ENCODE results near the gene SETD1A. TPM values are rescaled to one million over a fixed set of nuclear protein-coding genes. Genes with fewer than 3 reads are reported as not detected.
A peak's percentile ranks its signal among the peaks of the same experiment; 100 is the strongest.

The SETD1A gene
- total RNA-seq, 2 donors from 2014 or later: 23.8 to 25.0 TPM

- Mint-ChIP-seq H3K4me3 (peak overlapping the region; percentile 90), H3K9me3 (no peaks in the 10 kb centered on the region), H3K4me1 (peaks cover 6% of the 10 kb centered on the region), H3K36me3 (ENCODE audit: low read depth) (peaks cover 8% of the 10 kb centered on the region), H3K27ac (no peak overlapping the region), H3K27me3 (ENCODE audit: insufficient read depth) (peaks cover 8% of the 10 kb centered on the region)
- DNase-seq: no peak
- H3K9me3 ChIP-seq (ENCODE audit: control insufficient read depth, low read length): no peaks in the 10 kb centered on the region
- WGBS, 2 experiments (ENCODE audit: insufficient coverage in 1 of 2, insufficient read length in 1 of 2): 78 to 81% methylated on average over 2 to 4 of the region's 4 CpGs
- H3K4me1 ChIP-seq (ENCODE audit: control insufficient read depth, insufficient read depth, low read length): no peaks in the 10 kb centered on the region
- H3K27ac ChIP-seq (ENCODE audit: low read depth, low read length): no peak overlapping the region
- no peak for TF ChIP-seq CTCF (conservative IDR thresholded peaks at IDR 0.05)
- H3K9ac ChIP-seq (ENCODE audit: extremely low read depth, low read length, poor library complexity, severe bottlenecking): no peak overlapping the region
- no peaks in the 10 kb centered on the region for H3K27me3 ChIP-seq (ENCODE audit: control insufficient read depth, insufficient read depth, low read length, poor library complexity, severe bottlenecking)
- H3K36me3 ChIP-seq (ENCODE audit: control insufficient read depth, insufficient read depth, low read length): peaks cover 6% of the 10 kb centered on the region
- no peak overlapping the region for H3K4me3 ChIP-seq (ENCODE audit: low read length)
These were observed 73.7 kb downstream of the SETD1A start for GRCh38 chr16:31031276-31031675.

DNA sequence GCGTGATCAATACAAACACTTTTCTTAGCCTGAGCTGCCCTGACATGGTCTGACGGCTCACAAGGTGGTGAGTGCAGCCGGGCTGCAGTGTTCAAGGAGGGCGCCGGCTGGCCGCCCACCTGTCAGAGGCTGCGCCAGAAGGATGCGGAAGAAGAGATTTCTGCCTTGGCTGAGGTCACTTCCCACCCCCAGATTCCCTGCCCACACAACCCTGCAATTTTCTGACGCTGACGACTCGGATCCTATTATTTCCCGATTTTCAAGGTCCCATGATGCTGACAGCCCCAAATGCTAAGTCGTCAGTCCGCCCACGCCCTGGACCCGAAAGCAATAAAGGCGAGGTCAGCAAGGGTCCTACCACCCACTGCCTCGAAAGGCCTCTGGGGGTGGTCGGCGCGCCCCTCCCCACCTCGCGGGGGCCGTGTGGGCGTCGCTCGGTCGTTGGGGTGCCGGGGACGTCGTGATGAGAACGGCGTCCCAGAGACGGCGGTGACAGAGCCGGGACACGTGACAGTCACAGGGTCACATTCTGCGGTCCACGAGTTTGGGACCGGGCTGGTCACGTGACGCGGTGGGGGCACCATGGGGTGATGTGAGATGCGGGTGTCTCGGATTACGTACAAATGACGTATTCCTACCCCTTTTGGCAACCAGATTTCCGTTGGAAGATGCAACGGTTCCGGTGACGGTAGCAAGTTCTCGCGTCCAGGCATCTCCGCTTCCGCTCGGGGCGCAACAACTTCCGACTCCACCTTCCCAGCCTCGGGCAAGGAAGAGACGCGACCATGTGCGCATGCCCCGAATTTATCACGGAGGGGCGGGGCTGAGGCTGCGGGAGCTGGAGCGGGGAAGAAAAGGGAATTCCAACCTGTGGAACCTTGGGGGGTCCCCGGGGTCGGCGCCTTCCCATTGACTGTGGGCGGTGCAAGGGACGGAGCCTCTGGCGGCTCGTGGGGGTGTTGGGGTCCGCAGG, 75.5 kb downstream of the SETD1A start, which contains the start of gene STX4:
STX4 (plus strand) TSS at position 823 of the 973 bp plus-strand sequence. CDS start 248 bp downstream, outside the sequence.
- H3K27me3 ChIP-seq (ENCODE audit: control insufficient read depth, insufficient read depth, low read length, poor library complexity, severe bottlenecking): no peaks in the 10 kb centered on the region
- peak; percentile 98 for DNase-seq
- Mint-ChIP-seq H3K27ac (peak within 1 kb of the TSS; percentile 80), H3K4me1 (peaks cover 6% of the 10 kb centered on the region), H3K36me3 (ENCODE audit: low read depth) (peaks cover 12% of the 10 kb centered on the region), H3K4me3 (peak within 1 kb of the TSS; percentile 90), H3K9me3 (no peaks in the 10 kb centered on the region), H3K27me3 (ENCODE audit: insufficient read depth) (peaks cover 8% of the 10 kb centered on the region)
- 2 to 4% methylated on average over 20 to 75 of the region's 75 CpGs for WGBS, 2 experiments (ENCODE audit: insufficient coverage in 1 of 2, insufficient read length in 1 of 2)
- peaks cover 6% of the 10 kb centered on the region for H3K36me3 ChIP-seq (ENCODE audit: control insufficient read depth, insufficient read depth, low read length)
- peak; percentile 12 for TF ChIP-seq CTCF (conservative IDR thresholded peaks at IDR 0.05)
- no peaks in the 10 kb centered on the region for H3K9me3 ChIP-seq (ENCODE audit: control insufficient read depth, low read length)
- H3K4me3 ChIP-seq (ENCODE audit: low read length): peak within 1 kb of the TSS; percentile 98
- peak within 1 kb of the TSS; percentile 37 for H3K27ac ChIP-seq (ENCODE audit: low read depth, low read length)
- no peaks in the 10 kb centered on the region for H3K4me1 ChIP-seq (ENCODE audit: control insufficient read depth, insufficient read depth, low read length)
- peak within 1 kb of the TSS; percentile 78 for H3K9ac ChIP-seq (ENCODE audit: extremely low read depth, low read length, poor library complexity, severe bottlenecking)

GRCh38 chr16:31033709-31034492, 76.3 kb downstream of the SETD1A start:
- WGBS, 2 experiments (ENCODE audit: insufficient coverage in 1 of 2, insufficient read length in 1 of 2): 0% methylated on average over 17 to 47 of the region's 47 CpGs
- no peaks in the 10 kb centered on the region for H3K27me3 ChIP-seq (ENCODE audit: control insufficient read depth, insufficient read depth, low read length, poor library complexity, severe bottlenecking)
- H3K9me3 ChIP-seq (ENCODE audit: control insufficient read depth, low read length): no peaks in the 10 kb centered on the region
- Mint-ChIP-seq H3K36me3 (ENCODE audit: low read depth) (peaks cover 18% of the 10 kb centered on the region), H3K27me3 (ENCODE audit: insufficient read depth) (peaks cover 8% of the 10 kb centered on the region), H3K9me3 (no peaks in the 10 kb centered on the region), H3K4me3 (peak overlapping the region; percentile 90), H3K27ac (peak overlapping the region; percentile 80), H3K4me1 (peaks cover 6% of the 10 kb centered on the region)
- no peaks in the 10 kb centered on the region for H3K4me1 ChIP-seq (ENCODE audit: control insufficient read depth, insufficient read depth, low read length)
- no peak for TF ChIP-seq CTCF (conservative IDR thresholded peaks at IDR 0.05)
- peaks cover 6% of the 10 kb centered on the region for H3K36me3 ChIP-seq (ENCODE audit: control insufficient read depth, insufficient read depth, low read length)
- peak overlapping the region; percentile 98 for H3K4me3 ChIP-seq (ENCODE audit: low read length)
- no peak overlapping the region for H3K27ac ChIP-seq (ENCODE audit: low read depth, low read length)
- peak; percentile 93 for DNase-seq
- H3K9ac ChIP-seq (ENCODE audit: extremely low read depth, low read length, poor library complexity, severe bottlenecking): peak overlapping the region; percentile 78

Data from endodermal cell (in vitro differentiated cells).